Endothelial cell of umbilical vein (primary cell): ENCODE measurements around the gene CNKSR2.

Source experiments
- CTCF ChIP-seq, 2 donors: IDR thresholded peaks; 1 replicate in 1 of 2; 2 replicates in 1 of 2; pipeline ENCODE4 v1.5.1; 2011; ENCODE audit warnings: low read length in 2 of 2, mild to moderate bottlenecking in 2 of 2, moderate library complexity in 2 of 2, control low read depth in 1 of 2, inconsistent platforms in 1 of 2, low read depth in 1 of 2; ENCODE audit not compliant: insufficient read depth in 1 of 2; ENCODE audit errors: extremely low read depth in 1 of 2
- EZH2 ChIP-seq: IDR thresholded peaks from 2 replicates; pipeline ENCODE4 v1.6.1; 2012; ENCODE audit warnings: borderline replicate concordance, low read depth, mild to moderate bottlenecking, moderate library complexity, low read length, inconsistent platforms; ENCODE audit not compliant: severe bottlenecking
- POLR2A ChIP-seq: IDR thresholded peaks from 2 replicates; pipeline ENCODE4 v1.6.1; 2012; ENCODE audit warnings: low read depth, mild to moderate bottlenecking, control low read depth, low read length

DNA sequence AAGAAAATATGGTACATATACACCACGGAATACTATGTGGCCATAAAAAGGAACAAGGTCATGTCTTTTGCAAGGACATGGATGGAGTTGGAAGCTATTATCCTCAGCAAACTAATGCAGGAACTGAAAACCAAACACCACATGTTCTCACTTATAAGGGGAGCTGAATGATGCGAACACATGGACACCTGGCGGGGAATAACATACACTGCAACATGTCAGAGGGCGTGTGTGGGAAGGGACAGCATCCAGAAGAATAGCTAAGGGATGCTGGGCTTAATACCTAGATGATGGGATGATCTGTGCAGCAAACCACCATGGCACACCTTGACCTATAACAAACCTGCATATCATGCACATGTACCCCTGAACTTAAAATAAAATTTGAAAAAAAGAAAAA, 19.5 kb upstream of the CNKSR2 start:
- no peak for TF ChIP-seq CTCF (IDR thresholded peaks at IDR 0.05; ENCODE audit: extremely low read depth in 1 of 2, insufficient read depth in 1 of 2, low read depth in 1 of 2, low read length in 2 of 2)
- no peak for TF ChIP-seq POLR2A
- TF ChIP-seq EZH2 = no peak
